BJ (cell line): ENCODE results near the gene ARSB. TPM values are rescaled to one million over a fixed set of nuclear protein-coding genes. Genes with fewer than 3 reads are reported as not detected.

Experiments used
- CTCF ChIA-PET: fragments of 350-600 bp; formaldehyde crosslinking; extraction: SDS; loops from one replicate; lab custom pipeline; 2021; ENCODE audit warnings: antibody characterized with exemption, inconsistent platforms; lab: Yijun Ruan, JAX
- POLR2A ChIA-PET: fragments of 300-600 bp; sonication (Branson Sonifier 250); formaldehyde crosslinking; extraction: SDS; loops from one replicate; lab custom pipeline; 2021; ENCODE audit warnings: antibody characterized with exemption; lab: Charles Lee
- DNase-seq: peaks from one replicate; pipeline ENCODE4 v3.0.0-alpha.2; 2011; ENCODE audit warnings: low read depth
- H3K27me3 ChIP-seq: 2 replicates; pipeline ENCODE4 v1.6.0; 2011; ENCODE audit warnings: low read length; ENCODE audit not compliant: control insufficient read depth, insufficient read depth
- H3K36me3 ChIP-seq: 2 replicates; pipeline ENCODE4 v1.5.1; 2011; ENCODE audit warnings: low read length; ENCODE audit not compliant: control insufficient read depth, insufficient read depth
- H3K4me3 ChIP-seq: 2 replicates; pipeline ENCODE4 v1.5.1; 2011; ENCODE audit warnings: low read depth, mild to moderate bottlenecking, control low read depth, low read length
- CTCF ChIP-seq: IDR thresholded peaks from 2 replicates; pipeline ENCODE4 v1.5.1; 2011; ENCODE audit warnings: low read depth, mild to moderate bottlenecking, control low read depth, inconsistent platforms, low read length, moderate library complexity; ENCODE audit not compliant: insufficient read depth
- polyA plus RNA-seq: library from polyadenylated mRNA; depleted of rRNA; stranded (reverse); fragments of >200 nt; gene quantifications from 2 replicates; pipeline ENCODE4 v1.2.3, GENCODE V29; 2011

ARSB gene
- polyA plus RNA-seq, 1 experiment = 26.7 TPM

- DNase-seq = no peak
- POLR2A ChIA-PET = no interaction called here
- Histone ChIP-seq H3K27me3 (no peaks in the 10 kb centered on the region), H3K4me3 (no peak overlapping the region), H3K36me3 (no peaks in the 10 kb centered on the region)
- CTCF ChIA-PET = interaction anchor here (1.2 kb wide), 1 partner anchor 19 kb away, joined by 3 read pairs; no protein-coding TSS in a partner anchor
- TF ChIP-seq CTCF = no peak
These were observed 16.4 kb upstream of the ARSB start for GRCh38 chr5:79001471-79001870.

GRCh38 chr5:78997090-78997489 lies 12.0 kb upstream of the ARSB start:
- ChIA-PET CTCF (interaction anchor here (2.5 kb wide), 1 partner anchor 13 kb away, joined by 8 read pairs; no protein-coding TSS in a partner anchor), POLR2A (no interaction called here)
- DNase-seq = no peak
- no peak for TF ChIP-seq CTCF
- H3K36me3 ChIP-seq = no peaks in the 10 kb centered on the region
- no peaks in the 10 kb centered on the region for H3K27me3 ChIP-seq
- H3K4me3 ChIP-seq = no peak overlapping the region

- Histone ChIP-seq H3K27me3 (no peaks in the 10 kb centered on the region), H3K4me3 (no peak overlapping the region), H3K36me3 (no peaks in the 10 kb centered on the region)
- TF ChIP-seq CTCF = no peak
- no peak for DNase-seq
- ChIA-PET POLR2A (no interaction called here), CTCF (interaction anchor here (0.8 to 2.5 kb wide), 3 partner anchors 12 to 29 kb away, joined by 3 to 7 read pairs (median 3); no protein-coding TSS in a partner anchor)
These were observed 10.5 kb upstream of the ARSB start for GRCh38 chr5:78995521-78996007.

- POLR2A ChIA-PET = no interaction called here
- Histone ChIP-seq H3K27me3 (no peaks in the 10 kb centered on the region), H3K36me3 (no peaks in the 10 kb centered on the region), H3K4me3 (no peak overlapping the region)
- CTCF ChIA-PET = interaction anchor here (2.5 kb wide), 1 partner anchor 32 kb away, joined by 7 read pairs; no protein-coding TSS in a partner anchor
- TF ChIP-seq CTCF = no peak
- no peak for DNase-seq
These were observed 8.1 kb upstream of the ARSB start for GRCh38 chr5:78993165-78993564.

GRCh38 chr5:78992146-78992545 lies 7.0 kb upstream of the ARSB start:
- TF ChIP-seq CTCF = no peak
- H3K4me3 ChIP-seq = no peak overlapping the region
- DNase-seq = no peak
- H3K27me3 ChIP-seq = no peaks in the 10 kb centered on the region
- no peaks in the 10 kb centered on the region for H3K36me3 ChIP-seq
- ChIA-PET POLR2A (no interaction called here), CTCF (no interaction called here)
